ENCODE data around the gene CLIC1. TPM values are rescaled to one million over a fixed set of nuclear protein-coding genes. Genes with fewer than 3 reads are reported as not detected.

Gene CLIC1
- total and polyA plus RNA-seq, 2 donors (not counting 1 experiment from before 2014, with no cell fraction given), result 216 to 290 TPM

DNA sequence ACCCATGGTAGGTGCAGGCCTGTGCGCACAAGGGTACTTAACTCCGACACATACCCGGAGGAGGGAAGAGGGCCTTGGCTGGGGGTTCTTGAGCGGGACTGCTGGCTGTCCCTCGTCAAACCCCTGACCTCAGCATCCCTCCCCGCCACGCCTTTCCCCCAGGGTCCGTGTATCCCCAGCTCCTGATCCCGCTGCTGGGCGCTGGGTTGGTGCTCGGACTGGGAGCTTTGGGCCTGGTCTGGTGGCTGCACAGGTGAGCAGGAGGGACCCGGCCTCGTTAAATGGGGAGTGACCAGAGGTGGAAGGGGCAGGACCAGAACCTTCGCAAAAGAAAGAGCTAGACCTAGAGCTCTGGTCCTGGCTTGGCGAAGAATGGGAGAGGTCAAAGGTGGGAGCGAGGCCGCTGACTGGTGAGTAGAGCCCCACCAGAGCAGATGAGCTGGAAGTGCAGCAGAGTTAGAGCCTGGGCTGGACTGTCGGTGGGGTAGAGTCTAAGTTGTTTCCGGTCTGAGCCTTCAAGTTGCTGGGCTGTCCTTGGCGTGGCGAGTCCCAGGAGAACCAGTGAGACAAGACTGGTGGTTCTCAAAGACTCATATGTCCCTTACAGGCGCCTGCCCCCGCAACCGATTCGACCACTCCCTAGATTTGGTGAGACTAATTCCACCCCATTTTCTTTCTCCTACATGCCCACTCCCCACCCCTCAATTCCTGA lies 12.2 kb downstream of the CLIC1 start:
- Histone ChIP-seq H3K4me3 (ENCODE audit: control extremely low read depth in 1 of 5, extremely low read depth in 1 of 5, insufficient read depth in 1 of 5, low read depth in 2 of 5, low read length in 4 of 5) (peak overlapping the region in 1 of 5 experiments; percentile 12), H2AFZ (ENCODE audit: insufficient read depth, low read depth, low read length, poor library complexity, severe bottlenecking) (no peak overlapping the region), H3K27ac (ENCODE audit: low read length in 2 of 2) (no peak overlapping the region), H3K27me3 (replicated peaks in 1 of 4; ENCODE audit: control extremely low read depth in 1 of 4, control insufficient read depth in 3 of 4, insufficient read depth in 4 of 4, low read length in 3 of 4) (no peaks in the 10 kb centered on the region), H4K20me1 (ENCODE audit: control insufficient read depth, insufficient read depth, low read length, poor library complexity, severe bottlenecking) (no peaks in the 10 kb centered on the region), H3K4me1 (ENCODE audit: control insufficient read depth in 2 of 2, insufficient read depth in 2 of 2, low read length in 2 of 2) (peaks cover 38 to 46% of the 10 kb centered on the region in 2 donors), H3K79me2 (ENCODE audit: control insufficient read depth, insufficient read depth, low read length) (peaks cover 13% of the 10 kb centered on the region), H3K4me2 (replicated peaks; ENCODE audit: low read depth, low read length, poor library complexity, severe bottlenecking) (peak overlapping the region; percentile 58), H3K36me3 (replicated peaks in 1 of 2; ENCODE audit: control extremely low read depth in 1 of 2, control insufficient read depth in 1 of 2, extremely low read depth in 1 of 2, insufficient read depth in 2 of 2, low read length in 1 of 2) (peaks cover 0 to 18% of the 10 kb centered on the region in 2 experiments), H3K9ac (ENCODE audit: low read length) (no peak overlapping the region), H3K9me3 (ENCODE audit: control extremely low read depth in 1 of 3, control insufficient read depth in 2 of 3, insufficient read depth in 1 of 3, low read length in 2 of 3) (no peaks in the 10 kb centered on the region)
- ATAC-seq (ENCODE audit: low read depth) (no peak), DNase-seq (no peak)
- CTCF ChIA-PET, result interaction anchor here (1.0 to 1.9 kb wide), 2 partner anchors 9 to 140 kb away, joined by 3 to 4 read pairs; partner anchors contain the start of gene LY6G6D
- Mint-ChIP-seq H3K4me1 (peaks cover 53% of the 10 kb centered on the region), H3K27ac (peak overlapping the region; percentile 29), H3K9me3 (ENCODE audit: insufficient read depth) (no peaks in the 10 kb centered on the region), H3K27me3 (no peaks in the 10 kb centered on the region), H3K4me3 (no peak overlapping the region)
- intact Hi-C loops (cut with micrococcal nuclease), result no loop called here
- POLR2A ChIA-PET, result interaction anchor here (0.5 to 1.5 kb wide), 5 partner anchors 14 to 162 kb away, joined by 3 to 8 read pairs (median 4); no protein-coding TSS in a partner anchor
- TF ChIP-seq, protein P1, sequence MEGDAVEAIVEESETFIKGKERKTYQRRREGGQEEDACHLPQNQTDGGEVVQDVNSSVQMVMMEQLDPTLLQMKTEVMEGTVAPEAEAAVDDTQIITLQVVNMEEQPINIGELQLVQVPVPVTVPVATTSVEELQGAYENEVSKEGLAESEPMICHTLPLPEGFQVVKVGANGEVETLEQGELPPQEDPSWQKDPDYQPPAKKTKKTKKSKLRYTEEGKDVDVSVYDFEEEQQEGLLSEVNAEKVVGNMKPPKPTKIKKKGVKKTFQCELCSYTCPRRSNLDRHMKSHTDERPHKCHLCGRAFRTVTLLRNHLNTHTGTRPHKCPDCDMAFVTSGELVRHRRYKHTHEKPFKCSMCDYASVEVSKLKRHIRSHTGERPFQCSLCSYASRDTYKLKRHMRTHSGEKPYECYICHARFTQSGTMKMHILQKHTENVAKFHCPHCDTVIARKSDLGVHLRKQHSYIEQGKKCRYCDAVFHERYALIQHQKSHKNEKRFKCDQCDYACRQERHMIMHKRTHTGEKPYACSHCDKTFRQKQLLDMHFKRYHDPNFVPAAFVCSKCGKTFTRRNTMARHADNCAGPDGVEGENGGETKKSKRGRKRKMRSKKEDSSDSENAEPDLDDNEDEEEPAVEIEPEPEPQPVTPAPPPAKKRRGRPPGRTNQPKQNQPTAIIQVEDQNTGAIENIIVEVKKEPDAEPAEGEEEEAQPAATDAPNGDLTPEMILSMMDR (IDR thresholded peaks at IDR 0.05), result no peak
- no peak for TF ChIP-seq EZH2 (IDR thresholded peaks at IDR 0.05; ENCODE audit: borderline replicate concordance, insufficient read depth, low read depth, low read length, poor library complexity, severe bottlenecking)
- 92% methylated on average over 24 of the region's 25 CpGs for WGBS (ENCODE audit: insufficient coverage)
